NCI-H2171 (cell line): ENCODE measurements around the gene CAPS.
"Not testable (repeated sequence)": the region's sequence is repeated elsewhere in the genome, so short reads cannot be mapped to it uniquely, and the experiment has no call there.

Experiments used
- DNase-seq: peaks from one replicate; lab custom pipeline; 2025; lab: John Stamatoyannopoulos, UW

CAPS gene

DNA sequence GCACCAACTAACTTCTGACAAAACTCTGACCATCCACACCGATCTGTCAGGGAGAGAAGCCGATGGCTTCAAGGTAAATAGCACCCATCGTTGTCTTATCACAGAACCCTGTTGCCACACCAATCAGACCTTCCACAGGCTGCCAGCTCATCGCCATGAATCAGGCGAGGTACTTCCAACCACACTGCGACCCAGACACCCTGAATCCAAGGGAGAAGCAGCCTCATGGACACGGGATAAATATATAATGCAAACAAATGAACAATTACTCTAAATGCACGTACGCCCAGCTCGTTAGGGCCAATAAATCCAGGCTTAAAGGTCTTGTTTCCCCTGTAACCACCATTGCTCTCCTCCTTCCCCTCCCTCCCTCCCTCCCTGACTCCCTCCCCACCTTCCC lies 43.1 kb downstream of the CAPS start:
- no peak for DNase-seq

- no peak for DNase-seq
Measured at GRCh38 chr19:5958074-5958850, 44.2 kb downstream of the CAPS start.

- no peak for DNase-seq
Measured at GRCh38 chr19:5958851-5959122, 44.7 kb downstream of the CAPS start.

GRCh38 chr19:5959260-5960004 lies 45.4 kb downstream of the CAPS start:
- DNase-seq = no peak

GRCh38 chr19:5960005-5961001 lies 46.2 kb downstream of the CAPS start:
- DNase-seq = no peak

- not testable (repeated sequence) for DNase-seq
Measured at GRCh38 chr19:5961641-5961968, 47.6 kb downstream of the CAPS start.

DNA sequence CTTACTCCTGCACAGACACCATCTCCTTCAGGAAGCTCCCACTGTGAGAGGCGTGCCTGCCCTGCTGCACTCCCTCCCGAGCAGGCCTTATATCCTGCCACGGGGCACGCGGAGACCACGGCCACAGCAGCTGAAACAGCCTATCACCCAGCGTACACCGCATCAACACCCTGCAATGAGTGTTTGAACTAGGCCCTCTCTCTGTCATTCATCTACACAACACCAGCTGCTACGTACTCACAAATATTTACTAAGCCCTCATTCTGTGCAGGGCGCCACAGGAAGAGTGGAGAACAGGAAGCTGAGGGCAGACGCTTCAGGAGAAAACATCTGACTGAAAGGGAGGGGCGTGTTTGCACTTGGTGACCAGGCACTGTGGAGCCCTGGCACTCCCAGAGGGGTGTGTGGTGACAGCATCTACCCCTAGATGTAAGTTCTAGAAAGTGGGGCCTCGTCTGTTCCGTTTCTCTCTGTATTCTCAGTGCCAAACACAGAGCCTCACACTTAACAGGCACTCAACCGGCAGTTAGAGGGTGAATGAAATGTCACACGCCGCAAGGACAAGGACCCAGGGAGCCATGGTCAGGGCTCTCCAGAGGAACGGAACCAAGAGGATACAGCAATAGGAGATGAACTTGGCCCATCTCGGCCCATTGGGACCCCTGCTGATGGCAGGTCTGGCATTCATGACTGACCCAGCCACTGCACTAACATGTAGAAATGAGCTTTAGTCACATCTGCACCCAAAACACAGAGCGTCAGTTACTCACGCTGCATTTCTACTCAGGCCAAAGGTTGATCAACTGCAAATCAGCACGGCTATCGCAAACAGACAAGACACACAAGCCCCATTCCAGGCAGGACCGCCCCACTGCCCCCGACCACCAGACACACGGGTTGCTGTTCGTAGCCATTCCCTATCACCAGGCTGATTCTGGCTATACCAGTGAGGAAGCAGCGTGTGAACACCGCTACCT lies 48.2 kb downstream of the CAPS start:
- DNase-seq = peak; percentile 44

- DNase-seq = not testable (repeated sequence)
Measured at GRCh38 chr19:5963259-5963658, 49.2 kb downstream of the CAPS start.

GRCh38 chr19:5963855-5964254 lies 49.8 kb downstream of the CAPS start:
- DNase-seq = no peak

- DNase-seq = no peak
Measured at GRCh38 chr19:5964816-5965565, 50.9 kb downstream of the CAPS start.
